Kidney capillary endothelial cell (primary cell): ENCODE results near the gene SETD9.

ENCODE experiments used
- DNase-seq: peaks from one replicate; pipeline ENCODE4 v3.0.0-alpha.2; 2018; ENCODE audit warnings: low spot score

SETD9 gene

DNA sequence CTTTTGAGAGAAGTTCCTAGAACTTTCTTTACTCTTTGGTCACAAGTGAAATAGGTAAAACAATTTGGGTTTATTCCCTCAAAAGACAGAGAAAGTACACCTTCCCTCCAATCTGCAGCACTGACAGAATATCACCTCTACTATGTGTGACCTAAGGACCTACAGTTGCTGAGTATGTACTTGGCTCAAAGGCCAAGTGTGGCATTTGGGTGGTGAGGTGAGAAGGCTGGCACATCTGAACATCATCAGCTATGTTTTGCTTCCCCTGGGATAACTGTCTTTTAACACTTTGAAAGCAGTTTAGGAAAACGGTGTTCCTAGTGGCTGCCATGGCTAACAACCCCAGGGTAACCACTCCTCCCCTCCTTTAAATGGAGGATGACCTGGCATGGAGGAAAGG is 24.9 kb downstream of the SETD9 start:
- DNase-seq: no peak

DNA sequence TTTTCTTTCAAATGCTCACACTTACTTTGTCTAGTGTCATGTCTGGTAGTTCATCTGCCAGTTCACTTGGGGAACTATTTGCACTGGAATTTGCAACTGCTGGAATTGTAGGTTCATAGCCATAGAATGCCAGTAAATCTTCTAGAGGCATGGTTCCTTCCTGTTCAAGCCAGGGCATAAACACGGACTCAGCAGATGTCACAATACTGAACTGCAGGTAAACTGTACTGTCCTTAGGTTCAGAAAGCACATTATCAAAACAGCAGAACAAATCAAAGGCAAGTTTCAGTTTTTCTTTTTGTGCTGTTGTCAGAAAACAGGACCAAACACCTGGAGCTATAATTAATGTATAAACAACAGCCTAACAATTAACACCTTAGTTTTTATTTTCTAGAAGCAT is 29.5 kb downstream of the SETD9 start:
- no peak for DNase-seq

DNA sequence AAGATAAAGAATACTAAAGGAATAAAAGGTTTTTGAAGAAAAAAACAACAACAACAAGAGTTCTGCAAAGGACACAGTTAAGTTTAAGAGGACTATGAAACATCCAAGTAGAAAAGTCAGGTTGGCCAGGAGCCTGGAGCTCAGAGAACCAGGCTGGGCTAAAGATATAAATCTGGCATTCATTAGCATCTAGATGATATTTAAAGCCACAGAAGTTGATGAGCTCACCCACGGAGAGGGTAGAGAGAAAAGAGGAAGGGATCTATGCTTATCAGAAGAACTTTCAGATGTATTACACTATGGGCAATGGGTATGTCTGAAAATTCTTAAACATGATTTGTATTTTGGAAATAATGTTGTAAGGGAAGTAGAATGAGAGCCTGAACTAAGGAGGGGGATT is 32.6 kb downstream of the SETD9 start:
- DNase-seq: no peak

DNA sequence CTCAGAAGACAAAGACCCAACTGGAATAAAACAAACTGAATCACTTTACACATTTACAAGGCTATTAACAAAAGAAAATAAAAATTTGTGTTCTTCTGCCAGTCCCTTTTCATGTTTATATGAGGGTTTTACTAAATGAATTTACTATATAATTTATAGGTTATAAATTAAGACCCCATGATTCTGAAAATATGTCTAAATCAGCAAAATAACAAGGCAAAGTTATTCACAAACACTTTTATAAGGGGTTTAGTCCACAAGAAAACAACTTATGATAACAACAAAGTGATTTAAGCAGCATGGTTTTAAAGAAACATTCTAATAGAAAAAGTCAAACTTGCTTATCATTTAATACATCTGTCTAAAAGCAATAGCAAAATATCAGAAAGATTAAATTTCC is 37.7 kb downstream of the SETD9 start:
- no peak for DNase-seq

DNA sequence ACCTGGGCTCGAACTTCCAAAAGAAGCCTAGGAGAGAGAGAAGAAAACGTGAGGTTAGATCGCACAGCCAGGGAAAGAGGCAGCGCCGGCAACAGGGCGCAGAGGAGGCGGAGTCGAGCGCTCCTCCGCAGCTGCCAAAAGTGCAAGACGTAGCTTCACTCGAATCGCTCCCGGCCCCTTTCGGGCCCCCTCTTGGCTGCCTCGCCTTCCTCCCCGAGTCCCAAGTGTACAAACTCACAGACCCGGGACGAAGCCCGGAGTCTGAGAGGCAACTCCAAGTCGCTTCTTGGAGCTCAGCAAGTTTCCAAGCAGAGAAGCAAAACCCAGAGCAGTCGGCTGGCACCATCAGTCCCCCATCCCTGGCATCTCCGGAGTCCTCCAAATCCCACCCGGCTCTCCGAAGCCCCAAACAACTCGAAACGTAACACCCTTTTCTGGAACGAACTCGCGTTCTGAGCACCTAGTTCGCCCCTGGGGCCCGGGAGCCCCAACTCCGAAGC is 41.3 kb downstream of the SETD9 start:
- peak; percentile 36 for DNase-seq

DNA sequence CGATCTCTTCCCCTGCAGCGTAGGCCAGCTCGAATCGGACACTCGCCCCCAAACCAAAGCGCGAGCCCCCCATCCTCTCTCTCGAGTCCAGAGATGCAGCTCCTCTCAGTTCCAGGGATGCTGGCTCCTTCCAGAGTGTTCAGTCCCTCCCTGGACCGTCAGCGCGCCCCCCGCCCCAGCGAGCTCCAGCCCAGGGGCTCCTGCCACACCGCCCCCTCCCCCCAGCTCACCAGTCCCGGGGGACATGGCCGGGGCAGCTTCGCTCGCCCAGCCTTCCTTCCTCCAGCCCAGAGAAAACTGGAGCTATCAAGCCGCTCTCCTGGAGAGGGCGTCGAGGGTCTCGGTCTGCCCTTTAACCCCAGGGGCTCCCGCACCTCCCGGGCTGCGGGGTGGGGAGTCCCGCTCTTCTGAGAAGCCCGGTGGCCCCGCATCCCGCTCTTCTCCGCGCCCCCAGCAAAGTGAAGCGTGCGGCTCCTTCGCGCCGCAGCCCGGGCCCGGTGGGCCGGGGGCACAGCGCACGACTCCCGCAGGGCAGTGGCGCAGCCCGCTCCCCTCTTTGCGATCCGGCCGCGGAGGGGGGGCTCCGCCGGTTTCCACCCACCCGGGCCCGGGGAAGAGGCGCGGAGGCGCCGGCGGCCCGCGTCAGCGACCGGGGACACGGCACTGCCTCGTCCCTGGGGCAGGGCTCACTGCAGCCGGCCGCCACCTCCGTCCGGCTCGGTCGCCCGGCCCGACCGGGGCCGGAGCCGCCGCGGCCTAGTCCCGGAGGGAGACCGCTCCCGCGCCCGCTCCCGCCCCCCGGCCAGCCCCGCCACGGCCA is 41.9 kb downstream of the SETD9 start:
- peak; percentile 9 for DNase-seq

DNA sequence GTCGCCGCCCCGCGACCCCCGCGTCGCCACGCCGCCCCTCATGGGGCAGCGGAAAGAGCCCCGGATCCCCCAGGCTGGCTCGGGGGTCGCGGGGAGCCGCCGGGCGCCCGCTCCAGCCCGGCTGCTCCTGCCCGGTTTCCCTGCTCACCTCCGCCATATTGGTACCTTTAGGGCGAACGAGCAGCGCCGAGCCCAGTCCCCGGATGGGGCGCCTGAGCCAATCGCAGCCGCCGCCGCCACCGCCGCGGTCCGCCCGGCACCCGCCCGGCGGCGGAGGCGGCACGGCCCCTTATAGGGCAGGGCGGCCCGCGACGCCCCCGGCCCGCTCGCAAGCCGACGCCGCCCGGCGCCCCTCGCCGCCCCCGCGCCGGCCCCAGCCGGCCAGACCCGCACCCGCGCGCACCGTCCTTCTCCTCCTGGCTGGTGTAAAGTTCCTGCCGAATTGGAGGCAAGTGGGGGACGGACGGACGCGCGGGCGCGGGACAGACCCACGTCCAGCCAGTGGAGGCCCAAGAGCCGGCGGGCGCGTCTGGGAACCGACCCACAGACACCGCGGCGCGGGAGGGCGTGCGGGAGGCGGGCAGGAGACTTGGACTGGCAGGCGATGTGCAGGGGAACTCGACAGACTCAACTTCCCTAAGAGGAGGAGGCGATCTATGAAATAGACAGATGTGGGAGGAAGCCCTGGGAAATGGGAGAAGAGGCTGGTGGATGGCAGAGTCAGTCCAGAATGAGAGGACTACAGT is 42.7 kb downstream of the SETD9 start, which contains the start of gene MIER3:
MIER3 (minus strand) TSS at position 178 of the 746 bp plus-strand sequence; CDS start at position 157, 21 bp downstream.
- peak; percentile 66 for DNase-seq

DNA sequence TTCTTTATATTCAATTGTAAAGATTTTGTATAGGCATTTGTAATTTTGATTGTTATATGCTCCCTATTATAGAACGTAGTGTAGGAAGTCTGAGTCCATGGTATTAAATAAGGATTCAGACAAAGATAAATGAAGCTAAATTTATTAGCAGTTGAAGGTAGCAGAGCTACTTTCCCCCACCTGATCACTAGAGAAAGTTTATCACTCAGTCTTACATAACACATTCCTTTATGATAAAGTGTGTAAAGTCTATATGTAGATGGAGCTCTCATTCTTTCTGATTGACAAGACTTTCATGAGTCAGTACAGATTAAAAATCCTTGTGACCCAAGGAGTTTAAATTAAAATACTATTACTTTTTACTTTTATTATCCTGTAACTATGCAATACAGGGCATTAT is 44.9 kb downstream of the SETD9 start:
- no peak for DNase-seq

DNA sequence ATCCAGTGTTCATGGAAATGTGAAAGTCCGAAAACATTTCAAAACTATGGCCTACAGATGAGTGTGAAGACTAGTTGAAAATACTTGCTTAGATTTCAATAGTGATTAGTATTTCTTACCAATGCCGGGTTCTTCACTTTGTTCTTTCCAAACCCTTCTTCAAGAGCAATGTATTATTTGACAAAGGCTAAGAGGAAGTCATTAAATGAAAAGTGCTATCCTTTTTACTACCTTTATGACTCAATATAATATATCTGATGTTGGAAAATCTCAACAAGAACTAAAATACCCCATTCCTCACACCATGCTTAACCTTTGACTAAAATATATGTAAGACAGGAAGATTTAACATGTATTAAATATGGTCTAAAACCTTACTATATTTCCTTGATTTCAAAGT is 49.2 kb downstream of the SETD9 start:
- DNase-seq: no peak

DNA sequence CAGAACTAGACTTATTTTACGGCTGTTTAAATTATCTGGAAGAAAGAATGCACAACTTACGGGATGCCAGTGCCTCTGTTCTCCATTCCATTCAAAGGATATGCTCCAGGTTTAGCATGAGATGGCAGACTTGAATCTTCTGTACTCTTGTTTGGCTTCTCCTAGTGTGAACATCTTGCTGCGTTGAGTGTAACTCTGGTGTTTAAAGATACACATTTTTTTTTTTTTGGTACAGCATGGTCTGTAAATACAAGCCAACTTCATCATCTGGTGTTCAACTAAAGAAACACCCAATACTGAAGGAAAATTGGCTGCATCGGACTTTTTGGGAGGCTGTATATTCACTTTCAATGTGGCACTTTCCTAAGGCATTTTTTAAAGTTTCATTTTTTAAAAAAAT is 49.9 kb downstream of the SETD9 start:
- no peak for DNase-seq

DNA sequence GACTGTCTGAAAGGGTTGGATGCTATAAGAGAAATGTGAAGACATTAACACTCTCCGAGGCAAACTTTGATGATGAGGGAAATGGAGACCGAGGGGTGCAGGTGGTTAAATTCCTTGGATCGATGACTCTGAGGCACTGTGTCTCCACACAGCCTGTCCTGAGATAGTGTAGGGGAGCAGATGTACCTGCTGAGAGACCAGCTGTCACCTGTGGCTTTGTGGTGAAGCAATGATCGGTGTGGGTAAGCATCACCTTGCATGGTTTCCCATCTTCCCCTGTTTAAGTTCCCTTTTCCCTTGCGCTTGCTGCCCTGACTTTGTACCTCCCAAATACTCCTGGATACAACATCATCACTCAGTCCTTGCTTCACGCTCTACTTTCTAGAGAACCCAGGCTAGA is 52.4 kb downstream of the SETD9 start:
- DNase-seq: no peak

DNA sequence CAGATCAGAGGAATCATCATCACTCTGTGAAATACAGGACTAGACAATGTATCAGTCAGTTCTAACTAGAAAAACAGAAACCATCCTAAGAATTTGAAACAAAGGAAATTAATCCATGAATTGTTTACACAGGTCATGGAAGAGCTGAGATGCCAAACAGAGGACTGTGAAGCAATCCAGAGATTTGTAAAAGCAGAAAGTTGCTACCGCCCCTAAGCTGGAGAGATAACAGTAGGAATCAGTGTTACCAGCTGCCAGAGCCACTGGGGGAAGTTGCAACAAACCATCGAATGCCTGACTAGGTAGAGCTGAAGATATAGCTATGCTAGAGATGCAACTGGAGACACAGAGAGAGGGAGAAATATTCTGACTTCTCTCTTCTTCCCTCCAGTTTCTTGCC is 52.9 kb downstream of the SETD9 start:
- DNase-seq: no peak

DNA sequence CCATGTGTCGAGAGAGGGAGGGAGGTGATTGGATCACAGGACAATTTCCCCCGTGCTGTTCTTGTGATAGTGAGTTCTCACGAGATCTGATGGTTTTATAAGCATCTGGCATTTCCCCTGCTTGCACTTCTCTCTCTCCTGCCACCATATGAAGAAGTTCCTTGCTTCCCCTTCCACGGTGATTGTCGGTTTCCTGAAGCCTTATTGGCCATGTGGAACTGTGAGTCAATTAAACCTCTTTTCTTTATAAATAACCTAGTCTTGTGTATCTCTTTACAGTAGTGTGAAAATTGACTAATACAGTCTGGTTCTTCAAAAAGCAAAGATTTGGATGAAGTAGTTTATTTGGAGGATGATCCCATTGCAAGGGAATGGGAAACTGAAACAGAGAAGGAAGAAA is 53.9 kb downstream of the SETD9 start:
- DNase-seq: no peak

DNA sequence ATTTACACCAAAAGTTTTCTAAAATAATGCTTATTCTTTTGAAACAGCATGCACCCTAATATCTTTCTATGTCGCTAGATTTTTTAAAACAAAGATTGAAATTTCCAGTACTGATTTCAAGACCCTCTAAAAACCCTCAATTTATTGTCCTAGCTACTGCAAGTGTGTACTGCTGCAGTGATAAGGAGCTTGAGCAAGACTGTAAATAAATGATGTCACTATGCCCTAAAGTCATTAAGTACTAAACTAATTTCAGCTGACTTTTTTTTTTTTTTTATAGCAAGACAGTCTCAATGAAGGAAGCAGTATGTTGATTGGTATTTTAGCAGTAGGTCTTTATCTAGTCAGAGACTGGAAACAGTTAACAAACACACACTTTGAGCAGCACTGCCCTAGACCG is 54.8 kb downstream of the SETD9 start:
- no peak for DNase-seq
